NCI-H82 treated with DMSO at 0.1 percent for 48 hours (cell line): ENCODE data around the gene ACTA1.
"Not testable (repeated sequence)": the region's sequence is repeated elsewhere in the genome, so short reads cannot be mapped to it uniquely, and the experiment has no call there.

ENCODE experiments used
- DNase-seq: peaks from one replicate; lab custom pipeline; 2025; ENCODE audit not compliant: unreplicated experiment; lab: John Stamatoyannopoulos, UW

ACTA1 gene

GRCh38 chr1:229440851-229441537 is 7.1 kb upstream of the ACTA1 start:
- no peak for DNase-seq

DNA sequence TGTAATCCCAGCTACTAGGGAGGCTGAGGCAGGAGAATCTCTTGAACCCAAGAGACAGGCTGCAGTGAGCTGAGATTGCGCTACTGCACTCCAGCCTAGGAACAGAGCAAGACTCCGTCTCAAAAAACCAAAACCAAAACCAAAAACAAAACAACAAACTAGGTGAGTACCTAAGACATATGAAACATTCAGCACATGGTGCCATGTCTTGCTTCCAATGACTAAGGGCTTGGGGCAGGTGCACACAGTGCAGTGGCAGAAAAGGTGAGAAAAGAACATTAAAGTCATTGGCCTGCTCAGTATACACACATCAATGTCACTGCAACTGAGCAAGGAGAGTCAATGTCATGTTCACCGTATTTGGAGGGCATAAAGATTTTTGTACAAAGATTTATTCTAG is 4.1 kb upstream of the ACTA1 start:
- DNase-seq: no peak

GRCh38 chr1:229437443-229437842 is 3.5 kb upstream of the ACTA1 start:
- no peak for DNase-seq

GRCh38 chr1:229436201-229436600 is 2.3 kb upstream of the ACTA1 start:
- no peak for DNase-seq

GRCh38 chr1:229434641-229435051 is 752 bp upstream of the ACTA1 start:
- DNase-seq: peak; percentile 88

DNA sequence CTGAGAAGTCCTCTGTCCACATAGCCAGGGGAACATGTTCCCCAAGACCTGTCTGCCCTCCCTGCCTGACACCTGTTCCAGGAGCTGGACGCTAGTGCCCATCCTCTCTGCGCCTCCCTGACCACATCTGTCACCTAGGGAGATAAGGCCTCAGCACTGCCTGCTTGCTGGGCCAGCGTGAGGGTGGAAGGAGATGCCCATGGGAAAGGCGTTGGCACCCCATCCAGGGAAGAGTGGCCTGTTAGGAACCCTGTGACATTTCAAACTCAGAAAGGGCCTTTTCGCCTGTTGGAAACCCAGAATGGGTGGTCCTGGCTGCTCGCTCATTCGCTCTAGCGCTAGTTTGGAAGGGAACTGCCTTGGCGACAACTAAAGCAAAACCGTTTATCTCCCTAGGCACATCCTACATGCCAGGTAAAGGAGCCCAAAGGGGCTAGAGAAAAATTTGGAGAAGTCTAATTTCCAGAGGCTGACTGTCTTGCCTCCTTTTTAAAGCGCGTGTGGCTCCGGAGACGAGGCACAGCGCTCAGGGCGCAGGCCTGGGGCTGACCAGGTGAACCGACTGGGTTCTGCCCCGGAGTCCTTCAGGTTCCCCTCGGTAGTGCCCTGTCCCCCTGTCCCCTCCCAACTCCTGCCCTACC is 410 bp downstream of the ACTA1 start:
- DNase-seq: no peak

GRCh38 chr1:229432905-229433304 is 989 bp downstream of the ACTA1 start:
- DNase-seq: no peak

DNA sequence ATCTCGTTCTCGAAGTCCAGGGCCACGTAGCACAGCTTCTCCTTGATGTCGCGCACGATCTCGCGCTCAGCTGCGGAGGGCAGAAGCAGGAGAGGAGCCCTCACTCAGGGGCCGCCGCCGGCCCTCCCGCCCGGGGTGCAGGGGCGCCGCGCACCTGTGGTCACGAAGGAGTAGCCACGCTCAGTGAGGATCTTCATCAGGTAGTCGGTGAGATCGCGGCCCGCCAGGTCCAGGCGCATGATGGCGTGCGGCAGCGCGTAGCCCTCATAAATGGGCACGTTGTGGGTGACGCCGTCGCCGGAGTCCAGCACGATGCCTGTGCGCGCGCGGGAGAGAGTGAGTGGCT is 1.8 kb downstream of the ACTA1 start:
- no peak for DNase-seq

- DNase-seq: no peak
Observed at GRCh38 chr1:229431284-229432115, 2.4 kb downstream of the ACTA1 start.

GRCh38 chr1:229430761-229431283 is 3.1 kb downstream of the ACTA1 start:
- DNase-seq: no peak

GRCh38 chr1:229428256-229428655 is 5.6 kb downstream of the ACTA1 start:
- DNase-seq: no peak

GRCh38 chr1:229427572-229427971 is 6.3 kb downstream of the ACTA1 start:
- no peak for DNase-seq

- no peak for DNase-seq
Observed at GRCh38 chr1:229425564-229426159, 8.2 kb downstream of the ACTA1 start.

DNA sequence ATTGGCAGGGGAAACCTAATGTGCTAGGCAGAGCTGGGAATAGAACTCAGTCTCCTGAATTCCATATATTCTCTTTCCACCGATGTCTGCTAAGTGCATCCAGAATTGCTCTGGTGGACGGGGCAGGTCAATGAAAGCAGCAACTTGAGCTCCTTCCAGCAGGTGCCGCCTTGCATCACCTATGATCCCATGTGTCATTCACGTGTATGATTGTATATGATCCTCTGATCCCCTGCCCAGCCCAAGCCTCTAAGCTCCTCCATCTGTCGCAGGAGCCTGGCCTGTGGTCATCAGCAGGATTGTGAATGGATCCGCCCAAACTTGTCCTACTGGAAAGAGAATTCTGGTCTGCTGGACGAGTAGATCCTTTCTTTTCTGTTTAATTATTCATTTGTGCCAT is 13.1 kb downstream of the ACTA1 start:
- peak; percentile 92 for DNase-seq

GRCh38 chr1:229420224-229420623 is 13.7 kb downstream of the ACTA1 start:
- no peak for DNase-seq

DNA sequence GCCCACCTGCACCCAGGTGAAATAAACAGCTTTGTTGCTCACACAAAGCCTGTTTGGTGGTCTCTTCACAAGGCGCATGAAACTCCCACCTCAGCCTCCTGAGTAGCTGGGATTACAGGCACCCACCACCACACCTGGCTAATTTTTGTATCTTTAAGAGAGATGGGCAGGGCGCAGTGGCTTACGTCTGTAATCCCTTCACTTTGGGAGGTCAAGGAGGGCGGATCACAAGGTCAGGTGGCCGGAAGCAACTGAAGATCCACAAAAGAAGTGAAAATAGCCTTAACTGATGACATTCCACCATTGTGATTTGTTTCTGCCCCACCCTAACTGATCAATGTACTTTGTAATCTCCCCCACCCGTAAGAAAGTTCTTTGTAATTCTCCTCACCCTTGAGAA is 15.3 kb downstream of the ACTA1 start:
- DNase-seq: not testable (repeated sequence)

- DNase-seq: not testable (repeated sequence)
Observed at GRCh38 chr1:229412810-229413209, 21.1 kb downstream of the ACTA1 start.

GRCh38 chr1:229412056-229412455 is 21.8 kb downstream of the ACTA1 start:
- DNase-seq: no peak

GRCh38 chr1:229411434-229412055 is 22.3 kb downstream of the ACTA1 start:
- DNase-seq: no peak

GRCh38 chr1:229410692-229411433 is 23.0 kb downstream of the ACTA1 start:
- DNase-seq: peak; percentile 80
